Activated T-helper 1 cell treated with anti-CD3 and anti-CD28 coated beads, Interleukin-12 subunit alpha, Interleukin-12 subunit beta, Interleukin-2, Interleukin-4 antibody, amounts not matched to agents 30 ng/mL and 10 ng/mL and 1 ng/mL, durations not matched to agents 14 hours and 24 hours and 36 hours (primary cell): ENCODE measurements around the gene DAB2IP. TPM values are rescaled to one million over a fixed set of nuclear protein-coding genes. Genes with fewer than 3 reads are reported as not detected.

Source experiments
- DNase-seq: peaks from one replicate; pipeline ENCODE4 v3.0.0; 2021; ENCODE audit warnings: low spot score
- H3K27ac Mint-ChIP-seq: one replicate; pipeline ENCODE4 v1.8.0; 2021; ENCODE audit warnings: mild to moderate bottlenecking, mixed read lengths
- H3K27me3 Mint-ChIP-seq: one replicate; pipeline ENCODE4 v1.8.0; 2022; ENCODE audit warnings: mild to moderate bottlenecking, moderate library complexity, mixed read lengths; ENCODE audit not compliant: insufficient read depth
- H3K36me3 Mint-ChIP-seq: one replicate; pipeline ENCODE4 v1.8.0; 2021; ENCODE audit warnings: low read depth, mixed read lengths
- H3K4me1 Mint-ChIP-seq: one replicate; pipeline ENCODE4 v1.8.0; 2021; ENCODE audit warnings: low read depth, mixed read lengths
- H3K4me3 Mint-ChIP-seq: one replicate; pipeline ENCODE4 v1.8.0; 2021; ENCODE audit warnings: mild to moderate bottlenecking, moderate library complexity, mixed read lengths
- H3K9me3 Mint-ChIP-seq: one replicate; pipeline ENCODE4 v1.8.0; 2021; ENCODE audit warnings: mixed read lengths
- intact Hi-C: fragments of 100-400 bp; cut with micrococcal nuclease; formaldehyde crosslinking; loops from one replicate; pipeline ENCODE4 v1.15.1; 2024
- total RNA-seq: library from RNA; stranded (reverse); gene quantifications from 2 replicates; pipeline ENCODE4 v1.2.3, GENCODE V29; 2022

The DAB2IP gene
- total RNA-seq, 1 donor from 2014 or later: not detected

GRCh38 chr9:121819428-121820231 lies 168.2 kb downstream of the DAB2IP start:
- DNase-seq: no peak
- intact Hi-C loops: no loop called here
- H3K4me1 Mint-ChIP-seq: no peaks in the 10 kb centered on the region
- no peak overlapping the region for H3K4me3 Mint-ChIP-seq
- no peak overlapping the region for H3K27ac Mint-ChIP-seq
- H3K27me3 Mint-ChIP-seq: no peaks in the 10 kb centered on the region
- H3K36me3 Mint-ChIP-seq: no peaks in the 10 kb centered on the region
- H3K9me3 Mint-ChIP-seq: no peaks in the 10 kb centered on the region

- Mint-ChIP-seq H3K4me3 (no peak overlapping the region), H3K9me3 (no peaks in the 10 kb centered on the region)
Observed at GRCh38 chr9:121820286-121821005, 169.0 kb downstream of the DAB2IP start.

DNA sequence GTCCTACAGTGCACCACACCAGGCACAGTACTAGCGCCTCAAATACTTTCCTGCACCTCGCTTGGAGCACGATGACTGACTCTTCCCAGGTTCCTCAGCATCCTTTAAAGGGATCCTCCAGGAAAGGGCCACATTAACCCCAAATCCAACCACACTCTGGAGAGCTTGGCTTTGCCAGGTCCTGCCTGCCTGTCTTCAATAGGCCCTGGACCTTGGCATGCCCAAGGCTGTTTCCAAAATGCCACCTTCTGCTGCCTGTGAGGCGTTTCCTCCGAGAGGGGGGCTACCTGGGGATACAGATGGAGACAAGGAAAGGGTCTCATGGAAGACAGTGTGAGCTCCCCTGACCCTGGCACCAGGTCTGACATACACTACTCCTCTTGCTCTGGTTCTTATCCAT lies 169.9 kb downstream of the DAB2IP start:
- intact Hi-C loops: no loop called here
- H3K4me3 Mint-ChIP-seq: no peak overlapping the region
- no peaks in the 10 kb centered on the region for H3K36me3 Mint-ChIP-seq
- DNase-seq: no peak
- no peaks in the 10 kb centered on the region for H3K4me1 Mint-ChIP-seq
- no peaks in the 10 kb centered on the region for H3K9me3 Mint-ChIP-seq
- no peak overlapping the region for H3K27ac Mint-ChIP-seq
- no peaks in the 10 kb centered on the region for H3K27me3 Mint-ChIP-seq

More at GRCh38 chr9:121820286-121821005, 169.0 kb downstream of the DAB2IP start:
- DNase-seq: no peak
- Mint-ChIP-seq H3K36me3 (no peaks in the 10 kb centered on the region), H3K27me3 (no peaks in the 10 kb centered on the region), H3K27ac (no peak overlapping the region), H3K4me1 (no peaks in the 10 kb centered on the region)
- intact Hi-C loops: no loop called here

DNA sequence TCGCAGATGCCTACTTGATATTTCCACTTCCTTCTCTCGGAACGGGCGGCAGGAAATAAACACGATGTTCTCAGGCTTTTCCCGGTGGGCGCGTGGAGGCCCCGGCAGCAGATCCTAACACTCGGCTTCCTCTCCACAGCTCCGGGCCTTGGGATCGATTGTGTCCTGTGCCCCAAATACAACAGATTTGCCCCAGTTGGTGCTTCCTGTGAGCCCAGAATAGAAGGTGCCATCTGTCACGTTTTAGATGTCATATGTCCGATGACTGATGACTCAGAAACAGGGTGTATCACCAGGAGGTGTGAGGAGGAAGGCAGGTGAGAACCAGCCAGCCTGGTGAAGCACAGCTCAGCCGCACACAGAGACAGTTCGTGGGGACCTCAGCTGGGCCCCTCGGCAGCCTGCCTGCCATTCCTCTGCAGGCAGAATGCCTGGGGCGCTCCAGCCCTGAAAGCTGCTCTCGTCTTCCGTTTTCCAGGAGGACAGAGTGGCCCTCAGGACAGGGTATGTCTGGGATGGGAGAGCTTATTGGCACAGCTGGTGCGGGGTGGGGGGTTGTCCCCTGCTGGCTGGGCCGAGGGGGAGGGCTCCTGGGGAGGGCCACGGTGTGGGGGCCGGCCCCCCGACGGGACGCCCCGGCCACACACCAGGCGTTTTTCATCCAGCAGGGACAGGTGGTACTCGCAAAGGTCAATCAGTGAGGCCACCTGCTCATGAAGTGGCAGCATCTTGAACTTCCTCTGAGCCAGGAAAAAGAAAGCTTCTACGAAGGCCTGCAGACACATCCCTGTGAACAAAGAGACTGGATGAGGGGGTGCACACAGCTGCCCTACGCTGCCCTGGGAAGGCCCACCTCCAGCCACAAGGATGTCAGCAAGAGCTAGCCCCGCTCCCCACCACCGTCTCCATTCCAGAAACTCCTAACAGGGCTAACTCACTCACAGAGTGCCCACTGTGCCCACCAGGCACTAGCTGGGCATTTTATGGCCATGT lies 171.0 kb downstream of the DAB2IP start:
- Mint-ChIP-seq H3K9me3 (no peaks in the 10 kb centered on the region), H3K4me3 (no peak overlapping the region), H3K36me3 (no peaks in the 10 kb centered on the region), H3K27me3 (no peaks in the 10 kb centered on the region), H3K27ac (no peak overlapping the region), H3K4me1 (no peaks in the 10 kb centered on the region)
- DNase-seq: no peak
- intact Hi-C loops: no loop called here

DNA sequence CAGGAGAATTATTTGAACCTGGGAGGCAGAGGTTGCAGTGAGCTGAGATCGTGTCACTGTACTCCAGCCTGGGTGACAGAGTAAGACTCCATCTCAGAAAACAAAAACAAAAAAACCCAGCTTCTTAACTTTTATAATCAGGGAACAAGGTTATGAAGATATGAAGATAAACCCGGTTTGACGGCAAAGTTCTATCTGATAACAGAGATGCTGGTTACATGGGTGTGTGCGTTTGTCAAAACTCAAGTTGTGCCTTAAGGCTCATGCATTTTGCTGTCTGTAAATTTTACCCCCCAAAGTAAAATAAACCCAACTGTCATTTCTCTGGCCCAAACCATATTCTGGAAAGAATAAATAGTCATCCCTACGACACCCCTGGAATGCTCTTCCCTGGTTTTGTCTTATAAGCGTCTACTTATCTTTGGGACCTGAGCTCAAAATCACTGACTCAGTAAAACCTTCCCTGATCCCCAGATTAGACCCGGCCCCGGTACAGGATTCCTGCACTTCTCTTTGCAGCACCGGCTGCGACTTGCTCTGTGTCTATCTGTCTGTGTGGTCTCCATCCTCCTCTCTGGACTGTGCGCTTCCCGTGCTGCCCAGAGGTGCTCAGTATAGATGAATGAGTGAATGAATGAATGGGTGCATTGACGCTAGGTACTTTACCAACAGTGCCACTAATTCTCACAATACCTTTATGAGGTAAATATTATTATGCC lies 172.2 kb downstream of the DAB2IP start:
- Mint-ChIP-seq H3K4me3 (no peak overlapping the region), H3K36me3 (no peaks in the 10 kb centered on the region), H3K4me1 (no peaks in the 10 kb centered on the region), H3K27ac (no peak overlapping the region), H3K27me3 (peaks cover 2% of the 10 kb centered on the region), H3K9me3 (no peaks in the 10 kb centered on the region)
- intact Hi-C loops: no loop called here
- DNase-seq: no peak

GRCh38 chr9:121824651-121825030 lies 173.2 kb downstream of the DAB2IP start:
- no peak for DNase-seq
- H3K36me3 Mint-ChIP-seq: no peaks in the 10 kb centered on the region
- no peaks in the 10 kb centered on the region for H3K9me3 Mint-ChIP-seq
- intact Hi-C loops: no loop called here
- no peaks in the 10 kb centered on the region for H3K4me1 Mint-ChIP-seq
- no peak overlapping the region for H3K4me3 Mint-ChIP-seq
- peaks cover 2% of the 10 kb centered on the region for H3K27me3 Mint-ChIP-seq
- H3K27ac Mint-ChIP-seq: no peak overlapping the region

GRCh38 chr9:121825031-121825691 lies 173.7 kb downstream of the DAB2IP start:
- no peak overlapping the region for H3K27ac Mint-ChIP-seq
- H3K4me1 Mint-ChIP-seq: no peaks in the 10 kb centered on the region
- H3K4me3 Mint-ChIP-seq: no peak overlapping the region
- intact Hi-C loops: no loop called here
- DNase-seq: no peak
- H3K27me3 Mint-ChIP-seq: peaks cover 2% of the 10 kb centered on the region
- H3K36me3 Mint-ChIP-seq: no peaks in the 10 kb centered on the region
- no peaks in the 10 kb centered on the region for H3K9me3 Mint-ChIP-seq

GRCh38 chr9:121826711-121827110 lies 175.3 kb downstream of the DAB2IP start:
- H3K36me3 Mint-ChIP-seq: no peaks in the 10 kb centered on the region
- no peaks in the 10 kb centered on the region for H3K4me1 Mint-ChIP-seq
- H3K27me3 Mint-ChIP-seq: peaks cover 2% of the 10 kb centered on the region
- no peaks in the 10 kb centered on the region for H3K9me3 Mint-ChIP-seq
- intact Hi-C loops: no loop called here
- no peak overlapping the region for H3K27ac Mint-ChIP-seq
- H3K4me3 Mint-ChIP-seq: no peak overlapping the region
- no peak for DNase-seq

GRCh38 chr9:121827251-121827967 lies 176.0 kb downstream of the DAB2IP start:
- no peak overlapping the region for H3K4me3 Mint-ChIP-seq
- intact Hi-C loops: no loop called here
- peaks cover 2% of the 10 kb centered on the region for H3K27me3 Mint-ChIP-seq
- no peaks in the 10 kb centered on the region for H3K4me1 Mint-ChIP-seq
- no peak overlapping the region for H3K27ac Mint-ChIP-seq
- H3K9me3 Mint-ChIP-seq: no peaks in the 10 kb centered on the region
- H3K36me3 Mint-ChIP-seq: no peaks in the 10 kb centered on the region
- DNase-seq: no peak

DNA sequence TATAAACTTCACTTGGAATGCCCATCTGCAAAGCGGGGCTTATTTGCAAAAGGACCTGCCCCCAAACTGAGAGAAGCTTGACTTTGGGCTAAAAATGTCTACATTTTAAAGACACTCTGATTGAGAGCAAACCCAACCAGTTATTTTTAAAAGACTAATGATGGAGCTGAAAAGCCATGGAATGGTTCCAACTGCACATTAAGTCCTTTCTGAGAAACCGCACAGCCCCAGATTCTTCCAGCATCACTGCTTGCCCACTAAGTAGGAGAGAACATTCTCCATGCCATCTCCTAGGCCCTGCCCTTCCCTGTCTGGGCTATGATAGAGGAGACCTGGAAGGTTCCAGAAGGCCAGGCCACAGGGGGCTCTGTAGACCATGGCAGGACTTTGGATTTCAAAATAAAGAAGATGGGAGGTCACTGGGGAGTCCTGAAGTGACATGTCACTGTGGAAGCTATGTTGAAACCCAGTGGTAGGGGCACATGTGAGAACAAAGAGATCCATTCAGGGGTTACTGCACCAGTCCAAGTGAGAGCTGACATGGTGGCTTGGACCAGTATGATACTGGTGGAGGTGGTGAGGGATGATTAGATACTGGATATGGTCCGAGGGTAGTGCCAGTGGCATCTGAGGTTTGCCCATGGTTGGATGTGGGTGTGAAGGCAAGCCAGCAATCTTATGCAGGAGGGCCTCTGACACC lies 179.2 kb downstream of the DAB2IP start:
- Mint-ChIP-seq H3K9me3 (no peaks in the 10 kb centered on the region), H3K27ac (no peak overlapping the region), H3K4me1 (no peaks in the 10 kb centered on the region), H3K27me3 (peaks cover 5% of the 10 kb centered on the region), H3K36me3 (no peaks in the 10 kb centered on the region), H3K4me3 (no peak overlapping the region)
- no peak for DNase-seq
- intact Hi-C loops: no loop called here

DNA sequence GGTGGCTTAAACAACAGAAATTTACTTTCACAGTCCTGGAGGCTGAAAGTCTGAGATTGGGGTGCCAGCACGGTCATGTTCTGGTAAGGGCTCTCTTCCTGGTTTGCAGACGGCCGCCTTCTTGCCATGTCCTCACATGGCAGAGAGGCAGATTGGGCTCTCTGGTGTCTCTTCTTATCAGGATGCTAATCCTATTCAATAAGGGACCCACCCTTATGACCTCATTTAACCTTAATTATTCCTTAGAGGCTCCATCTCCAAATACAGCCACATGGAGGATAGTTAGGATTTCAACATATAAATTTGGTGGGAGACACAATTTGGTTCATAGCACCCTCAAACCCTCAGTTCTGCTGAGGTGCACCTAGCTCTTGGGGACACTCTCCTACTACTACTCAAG lies 180.4 kb downstream of the DAB2IP start:
- no peaks in the 10 kb centered on the region for H3K9me3 Mint-ChIP-seq
- H3K36me3 Mint-ChIP-seq: no peaks in the 10 kb centered on the region
- intact Hi-C loops: no loop called here
- DNase-seq: no peak
- H3K27ac Mint-ChIP-seq: no peak overlapping the region
- no peak overlapping the region for H3K4me3 Mint-ChIP-seq
- H3K27me3 Mint-ChIP-seq: peaks cover 5% of the 10 kb centered on the region
- no peaks in the 10 kb centered on the region for H3K4me1 Mint-ChIP-seq
